SK-N-SH treated with all-trans-retinoic acid at 6 μM for 48 hours (cell line): ENCODE data around the gene FAM13B.

Experiments used
- ATAC-seq: fragments of 200-7000 bp; cut with Tn5 transposase; 3 replicates; pipeline ENCODE4 v1.9.1; 2020; ENCODE audit warnings: mild to moderate bottlenecking, moderate library complexity
- ARNTL ChIP-seq: fragments of 450-650 bp; formaldehyde crosslinking; IDR thresholded peaks from 2 replicates; pipeline ENCODE4 v1.5.0; 2020; ENCODE audit warnings: low read depth, mild to moderate bottlenecking, moderate library complexity, borderline replicate concordance
- BACH2 ChIP-seq: fragments of 250-450 bp; sonication (Bioruptor Pico); IDR thresholded peaks from 2 replicates; pipeline ENCODE4 v1.9.0; 2021; ENCODE audit warnings: mild to moderate bottlenecking, borderline replicate concordance
- OSR1 ChIP-seq: fragments of 250-450 bp; sonication (Bioruptor Pico); IDR thresholded peaks from 2 replicates; pipeline ENCODE4 v1.8.0; 2022; ENCODE audit warnings: moderate library complexity, mild to moderate bottlenecking, inconsistent platforms
- PPARA ChIP-seq: fragments of 250-450 bp; sonication (Bioruptor Pico); IDR thresholded peaks from 2 replicates; pipeline ENCODE4 v1.5.0; 2020; ENCODE audit warnings: mild to moderate bottlenecking, borderline replicate concordance
- SNAI2 ChIP-seq: fragments of 250-450 bp; sonication (Bioruptor Pico); IDR thresholded peaks from 2 replicates; pipeline ENCODE4 v1.5.0; 2020; ENCODE audit warnings: mild to moderate bottlenecking, moderate library complexity
- TCF4 ChIP-seq: fragments of 250-450 bp; sonication (Bioruptor Pico); IDR thresholded peaks from 2 replicates; pipeline ENCODE4 v1.8.0; 2021; ENCODE audit warnings: mild to moderate bottlenecking, moderate library complexity, borderline replicate concordance
- TOX ChIP-seq: fragments of 250-450 bp; sonication (Bioruptor Pico); IDR thresholded peaks from 2 replicates; pipeline ENCODE4 v1.8.0; 2021; ENCODE audit warnings: mild to moderate bottlenecking, moderate library complexity, borderline replicate concordance
- ZC3H10 ChIP-seq: fragments of 250-450 bp; sonication (Bioruptor Pico); IDR thresholded peaks from 2 replicates; pipeline ENCODE4 v1.5.1; 2021; ENCODE audit warnings: mild to moderate bottlenecking, moderate library complexity
- ZFP3 ChIP-seq: fragments of 250-450 bp; sonication (Bioruptor Pico); IDR thresholded peaks from 2 replicates; pipeline ENCODE4 v1.5.0; 2020; ENCODE audit warnings: mild to moderate bottlenecking, moderate library complexity
- ZNF565 ChIP-seq: fragments of 450-650 bp; formaldehyde crosslinking; conservative IDR thresholded peaks from 2 replicates; pipeline ENCODE4 v1.5.0; 2020; ENCODE audit warnings: low read depth, mild to moderate bottlenecking, moderate library complexity
- ZNF8 ChIP-seq: fragments of 450-650 bp; formaldehyde crosslinking; IDR thresholded peaks from 2 replicates; pipeline ENCODE4 v1.5.0; 2020; ENCODE audit warnings: mild to moderate bottlenecking, moderate library complexity
- TF ChIP-seq, protein P1 (sequence below): fragments of 250-450 bp; sonication (Bioruptor Pico); IDR thresholded peaks from 2 replicates; pipeline ENCODE4 v1.5.1; 2021; ENCODE audit warnings: mild to moderate bottlenecking, moderate library complexity
- TF ChIP-seq, protein P2 (sequence below): fragments of 250-450 bp; sonication (Bioruptor Pico); IDR thresholded peaks from 2 replicates; pipeline ENCODE4 v1.5.0; 2020; ENCODE audit warnings: mild to moderate bottlenecking, moderate library complexity
- TF ChIP-seq, protein P3 (sequence below): fragments of 250-450 bp; sonication (Bioruptor Pico); IDR thresholded peaks from 2 replicates; pipeline ENCODE4 v1.8.0; 2021; ENCODE audit warnings: low read depth, mild to moderate bottlenecking, moderate library complexity, borderline replicate concordance
- TF ChIP-seq, protein P4 (sequence below): fragments of 250-450 bp; sonication (Bioruptor Pico); IDR thresholded peaks from 2 replicates; pipeline ENCODE4 v1.5.1; 2020; ENCODE audit warnings: low read depth, mild to moderate bottlenecking, moderate library complexity

FAM13B gene

DNA sequence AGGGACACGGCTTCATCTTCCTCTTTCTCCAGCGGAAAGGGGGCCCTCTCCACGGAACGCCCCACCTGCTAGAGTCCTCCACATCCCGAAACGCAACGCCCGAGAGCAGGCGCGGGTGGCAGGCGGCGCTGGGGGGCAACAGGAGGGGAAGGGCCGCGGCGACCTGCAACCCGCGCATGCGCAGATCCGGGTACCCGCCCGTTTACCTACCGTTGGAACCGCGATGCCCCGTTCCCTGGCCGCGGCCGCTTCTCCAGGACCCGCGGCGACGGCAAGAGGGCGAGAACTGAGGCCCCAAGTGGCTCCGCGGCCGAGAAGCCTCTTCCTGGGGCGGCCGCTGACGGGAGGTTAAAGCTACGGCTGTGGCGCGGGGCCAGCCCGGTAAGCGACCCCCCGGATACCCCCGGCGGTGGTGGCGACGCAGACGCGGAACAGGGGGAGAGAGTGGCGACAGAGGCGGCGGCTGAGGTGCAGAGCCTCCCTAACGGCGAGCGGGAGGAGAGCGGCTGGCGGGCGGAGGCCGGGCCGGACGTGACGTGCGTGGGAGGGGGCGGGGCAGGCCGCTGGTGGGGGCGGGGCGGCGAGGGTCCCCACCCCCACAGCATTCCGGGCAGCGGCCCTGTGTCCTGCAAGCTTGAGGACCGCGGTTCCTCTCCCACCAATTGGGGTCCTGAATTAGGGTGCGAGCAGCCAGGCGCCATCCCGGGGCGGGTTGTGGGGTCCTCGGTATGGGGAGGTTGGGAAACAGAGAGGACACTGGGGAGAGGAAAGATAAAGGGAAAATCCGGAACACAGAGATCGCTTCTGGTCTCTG, at the start of gene FAM13B:
Gene FAM13B (minus strand): TSS at position 508 of the 814 bp plus-strand sequence. CDS start 13,968 bp downstream, outside the sequence.
- TF ChIP-seq, protein P1, sequence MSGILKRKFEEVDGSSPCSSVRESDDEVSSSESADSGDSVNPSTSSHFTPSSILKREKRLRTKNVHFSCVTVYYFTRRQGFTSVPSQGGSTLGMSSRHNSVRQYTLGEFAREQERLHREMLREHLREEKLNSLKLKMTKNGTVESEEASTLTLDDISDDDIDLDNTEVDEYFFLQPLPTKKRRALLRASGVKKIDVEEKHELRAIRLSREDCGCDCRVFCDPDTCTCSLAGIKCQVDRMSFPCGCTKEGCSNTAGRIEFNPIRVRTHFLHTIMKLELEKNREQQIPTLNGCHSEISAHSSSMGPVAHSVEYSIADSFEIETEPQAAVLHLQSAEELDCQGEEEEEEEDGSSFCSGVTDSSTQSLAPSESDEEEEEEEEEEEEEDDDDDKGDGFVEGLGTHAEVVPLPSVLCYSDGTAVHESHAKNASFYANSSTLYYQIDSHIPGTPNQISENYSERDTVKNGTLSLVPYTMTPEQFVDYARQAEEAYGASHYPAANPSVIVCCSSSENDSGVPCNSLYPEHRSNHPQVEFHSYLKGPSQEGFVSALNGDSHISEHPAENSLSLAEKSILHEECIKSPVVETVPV (CRISPR knock-in tag), result no peak
- TF ChIP-seq OSR1 (no peak), ARNTL (no peak), PPARA (no peak), ZC3H10 (CRISPR knock-in tag) (no peak), TOX (CRISPR knock-in tag) (no peak), ZNF565 (no peak)
- TF ChIP-seq, protein P2, sequence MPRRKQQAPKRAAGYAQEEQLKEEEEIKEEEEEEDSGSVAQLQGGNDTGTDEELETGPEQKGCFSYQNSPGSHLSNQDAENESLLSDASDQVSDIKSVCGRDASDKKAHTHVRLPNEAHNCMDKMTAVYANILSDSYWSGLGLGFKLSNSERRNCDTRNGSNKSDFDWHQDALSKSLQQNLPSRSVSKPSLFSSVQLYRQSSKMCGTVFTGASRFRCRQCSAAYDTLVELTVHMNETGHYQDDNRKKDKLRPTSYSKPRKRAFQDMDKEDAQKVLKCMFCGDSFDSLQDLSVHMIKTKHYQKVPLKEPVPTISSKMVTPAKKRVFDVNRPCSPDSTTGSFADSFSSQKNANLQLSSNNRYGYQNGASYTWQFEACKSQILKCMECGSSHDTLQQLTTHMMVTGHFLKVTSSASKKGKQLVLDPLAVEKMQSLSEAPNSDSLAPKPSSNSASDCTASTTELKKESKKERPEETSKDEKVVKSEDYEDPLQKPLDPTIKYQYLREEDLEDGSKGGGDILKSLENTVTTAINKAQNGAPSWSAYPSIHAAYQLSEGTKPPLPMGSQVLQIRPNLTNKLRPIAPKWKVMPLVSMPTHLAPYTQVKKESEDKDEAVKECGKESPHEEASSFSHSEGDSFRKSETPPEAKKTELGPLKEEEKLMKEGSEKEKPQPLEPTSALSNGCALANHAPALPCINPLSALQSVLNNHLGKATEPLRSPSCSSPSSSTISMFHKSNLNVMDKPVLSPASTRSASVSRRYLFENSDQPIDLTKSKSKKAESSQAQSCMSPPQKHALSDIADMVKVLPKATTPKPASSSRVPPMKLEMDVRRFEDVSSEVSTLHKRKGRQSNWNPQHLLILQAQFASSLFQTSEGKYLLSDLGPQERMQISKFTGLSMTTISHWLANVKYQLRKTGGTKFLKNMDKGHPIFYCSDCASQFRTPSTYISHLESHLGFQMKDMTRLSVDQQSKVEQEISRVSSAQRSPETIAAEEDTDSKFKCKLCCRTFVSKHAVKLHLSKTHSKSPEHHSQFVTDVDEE (CRISPR knock-in tag), result no peak
- peak; percentile 83 for ATAC-seq

DNA sequence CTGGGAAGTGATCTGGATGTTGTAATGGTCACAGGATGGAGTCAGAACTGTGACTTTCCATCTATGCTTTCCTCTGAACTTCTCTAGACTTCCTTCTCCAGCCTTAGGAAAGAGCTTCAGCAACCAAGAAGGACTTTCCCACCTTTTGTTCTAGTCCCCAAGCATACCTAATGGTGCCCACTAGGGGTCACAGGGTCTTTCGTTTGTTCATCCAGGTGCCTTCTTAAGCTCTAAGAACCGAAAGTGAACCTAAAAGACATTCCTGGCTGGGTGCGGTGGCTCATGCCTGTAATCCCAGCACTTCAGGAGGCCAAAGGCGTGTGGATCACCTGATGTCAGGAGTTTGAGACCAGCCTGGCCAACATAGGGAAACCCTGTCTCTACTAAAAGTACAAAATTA, 49.2 kb upstream of the FAM13B start:
- no peak for ATAC-seq
- TF ChIP-seq TCF4 (CRISPR knock-in tag) (no peak), PPARA (no peak), ZNF8 (CRISPR knock-in tag) (no peak), ZC3H10 (CRISPR knock-in tag) (no peak), OSR1 (no peak), ZFP3 (CRISPR knock-in tag) (no peak)
- TF ChIP-seq, protein P2 (CRISPR knock-in tag), result no peak
- TF ChIP-seq, protein P1 (CRISPR knock-in tag), result no peak
- TF ChIP-seq, protein P3, sequence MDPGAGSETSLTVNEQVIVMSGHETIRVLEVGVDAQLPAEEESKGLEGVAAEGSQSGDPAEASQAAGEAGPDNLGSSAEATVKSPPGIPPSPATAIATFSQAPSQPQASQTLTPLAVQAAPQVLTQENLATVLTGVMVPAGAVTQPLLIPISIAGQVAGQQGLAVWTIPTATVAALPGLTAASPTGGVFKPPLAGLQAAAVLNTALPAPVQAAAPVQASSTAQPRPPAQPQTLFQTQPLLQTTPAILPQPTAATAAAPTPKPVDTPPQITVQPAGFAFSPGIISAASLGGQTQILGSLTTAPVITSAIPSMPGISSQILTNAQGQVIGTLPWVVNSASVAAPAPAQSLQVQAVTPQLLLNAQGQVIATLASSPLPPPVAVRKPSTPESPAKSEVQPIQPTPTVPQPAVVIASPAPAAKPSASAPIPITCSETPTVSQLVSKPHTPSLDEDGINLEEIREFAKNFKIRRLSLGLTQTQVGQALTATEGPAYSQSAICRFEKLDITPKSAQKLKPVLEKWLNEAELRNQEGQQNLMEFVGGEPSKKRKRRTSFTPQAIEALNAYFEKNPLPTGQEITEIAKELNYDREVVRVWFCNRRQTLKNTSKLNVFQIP (CRISPR knock-in tag), result no peak
- TF ChIP-seq, protein P4, sequence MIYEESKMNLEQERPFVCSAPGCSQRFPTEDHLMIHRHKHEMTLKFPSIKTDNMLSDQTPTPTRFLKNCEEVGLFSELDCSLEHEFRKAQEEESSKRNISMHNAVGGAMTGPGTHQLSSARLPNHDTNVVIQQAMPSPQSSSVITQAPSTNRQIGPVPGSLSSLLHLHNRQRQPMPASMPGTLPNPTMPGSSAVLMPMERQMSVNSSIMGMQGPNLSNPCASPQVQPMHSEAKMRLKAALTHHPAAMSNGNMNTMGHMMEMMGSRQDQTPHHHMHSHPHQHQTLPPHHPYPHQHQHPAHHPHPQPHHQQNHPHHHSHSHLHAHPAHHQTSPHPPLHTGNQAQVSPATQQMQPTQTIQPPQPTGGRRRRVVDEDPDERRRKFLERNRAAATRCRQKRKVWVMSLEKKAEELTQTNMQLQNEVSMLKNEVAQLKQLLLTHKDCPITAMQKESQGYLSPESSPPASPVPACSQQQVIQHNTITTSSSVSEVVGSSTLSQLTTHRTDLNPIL, result no peak

DNA sequence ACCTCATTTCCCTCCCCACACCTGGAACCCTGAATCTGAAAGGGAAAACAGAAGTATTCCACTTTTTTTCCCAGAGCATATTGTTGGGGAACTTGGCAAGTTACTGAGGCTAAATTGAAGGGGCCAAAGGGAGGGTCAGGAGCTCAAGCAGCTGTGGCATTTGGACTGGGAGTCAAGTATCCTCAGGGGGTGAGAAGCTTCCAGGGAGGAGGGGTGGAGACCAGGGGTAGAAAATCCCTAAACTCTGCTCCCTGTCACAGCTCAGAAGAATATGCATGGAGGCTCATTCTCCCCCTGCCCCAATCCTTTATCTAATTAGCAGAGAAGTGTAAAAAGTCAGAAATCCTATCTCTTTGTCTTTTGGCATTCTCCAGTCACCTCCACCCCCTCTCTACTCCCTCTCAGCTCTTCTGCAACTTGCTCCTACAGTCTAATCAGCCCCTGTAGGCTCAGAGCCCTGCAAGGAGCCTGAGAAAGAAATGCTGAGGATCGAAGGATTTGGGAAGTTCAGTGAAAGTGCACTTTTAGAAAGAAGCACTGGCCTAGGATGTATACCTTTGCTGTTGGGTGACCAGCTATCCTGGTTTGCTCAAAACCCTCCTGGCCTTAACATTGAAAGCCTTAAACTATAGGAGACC, 45.2 kb upstream of the FAM13B start:
- ATAC-seq, result no peak
- TF ChIP-seq ZC3H10 (CRISPR knock-in tag) (no peak), SNAI2 (no peak), BACH2 (CRISPR knock-in tag) (no peak), ZNF565 (no peak)
- TF ChIP-seq, protein P3 (CRISPR knock-in tag), result no peak
